ENCODE data around the gene KCNQ1. TPM values are rescaled to one million over a fixed set of nuclear protein-coding genes. Genes with fewer than 3 reads are reported as not detected.

Gene KCNQ1
- total RNA-seq (2016; rRNA removed; fragmentation: Illumina TruSeq; extraction: Trizol) = 0.02 TPM in 1 of 2 replicates, not detected in the other
- not detected in 2 replicates for total RNA-seq (2016; cell fraction: cytosol; rRNA removed; fragmentation: Illumina TruSeq; extraction: Trizol; ENCODE audit: low read depth)
- not detected in 2 replicates for total RNA-seq (2016; cell fraction: insoluble cytoplasmic fraction; rRNA removed; fragmentation: Illumina TruSeq; extraction: Trizol)
- not detected in 2 replicates for total RNA-seq (2016; cell fraction: membrane; rRNA removed; fragmentation: Illumina TruSeq; extraction: Trizol)
- not detected in 2 replicates for total RNA-seq (2016; cell fraction: nucleus; rRNA removed; fragmentation: Illumina TruSeq; extraction: Trizol)
- polyA plus RNA-seq (2011; rRNA removed) = 0.08 and 0.13 TPM in 2 replicates
- polyA plus RNA-seq (2011; cell fraction: cytosol; rRNA removed) = 0.01 TPM in 1 of 2 replicates, not detected in the other
- polyA plus RNA-seq (2011; cell fraction: nucleus; rRNA removed) = 0.09 TPM in 1 of 2 replicates, not detected in the other
- polyA plus RNA-seq (2012) = not detected in 2 replicates
- not detected in 2 replicates for polyA plus RNA-seq (2016; cell fraction: cytosol; fragmentation: Illumina TruSeq; extraction: Trizol; ENCODE audit: low read depth)
- not detected in 2 replicates for polyA plus RNA-seq (2016; cell fraction: insoluble cytoplasmic fraction; fragmentation: Illumina TruSeq; extraction: Trizol; ENCODE audit: low read depth)
- polyA plus RNA-seq (2016; cell fraction: membrane; fragmentation: Illumina TruSeq; extraction: Trizol; ENCODE audit: low read depth) = not detected in 2 replicates
- not detected in 2 replicates for polyA plus RNA-seq (2016; cell fraction: nucleus; fragmentation: Illumina TruSeq; extraction: Trizol; ENCODE audit: insufficient read depth, low read depth)
- 0.06 and 1.8 TPM in 2 replicates for polyA minus RNA-seq (2011; rRNA and poly(A)+ RNA removed; ENCODE audit: low replicate concordance)
- not detected in 2 replicates for polyA minus RNA-seq (2011; cell fraction: cytosol; rRNA and poly(A)+ RNA removed)
- polyA minus RNA-seq (2011; cell fraction: nucleus; rRNA and poly(A)+ RNA removed) = 0.26 TPM in 1 of 2 replicates, not detected in the other
- Bru-seq, nascent RNA = percentile 19 among the genes with signal in this experiment
- percentile 11 among the genes with signal in this experiment for BruChase-seq, experiment 1, labeled RNA remaining after a 6-hour chase
- percentile 13 among the genes with signal in this experiment for BruChase-seq, experiment 2, labeled RNA remaining after a 2-hour chase
- long read RNA-seq, experiment 1, partial matches to known transcripts = 0 of 4 reads
- long read RNA-seq, experiment 1, other reads (novel, unspliced or antisense) = 4 of 4 reads
- long read RNA-seq, experiment 2, partial matches to known transcripts = 0 of 1 reads
- long read RNA-seq, experiment 2, other reads (novel, unspliced or antisense) = 1 of 1 reads

GRCh38 chr11:2444821-2445745 is at the start of gene KCNQ1:
TSS of gene KCNQ1 (plus strand) at chr11:2445008. CDS start at chr11:2445099, 91 bp downstream.
- Histone ChIP-seq H3K4me2 (ENCODE audit: low read depth, low read length) (no peak within 1 kb of the TSS), H3K79me2 (ENCODE audit: insufficient read depth, low read length) (no peaks in the 10 kb centered on the region), H3K9me3 (ENCODE audit: low read length) (no peaks in the 10 kb centered on the region), H3K4me1 (ENCODE audit: insufficient read depth, low read length) (no peaks in the 10 kb centered on the region), H3K36me3 (replicated peaks in 1 of 2; ENCODE audit: control insufficient read depth in 1 of 2, insufficient read depth in 2 of 2, low read length in 2 of 2) (no peaks in the 10 kb centered on the region), H4K20me1 (ENCODE audit: insufficient read depth, low read length) (no peaks in the 10 kb centered on the region), H2AFZ (ENCODE audit: low read length) (no peak within 1 kb of the TSS), H3K27me3 (ENCODE audit: control insufficient read depth in 1 of 2, insufficient read depth in 2 of 2, low read length in 2 of 2) (peaks cover 18 to 69% of the 10 kb centered on the region in 2 experiments; a peak in 4 of 5 replicates), H3K4me3 (replicated peaks in 1 of 3; ENCODE audit: insufficient read depth in 1 of 3, low read depth in 2 of 3, low read length in 3 of 3) (no peak within 1 kb of the TSS), H3K27ac (ENCODE audit: extremely low read length, insufficient read depth, low read length) (no peak within 1 kb of the TSS), H3K9ac (ENCODE audit: insufficient read depth, low read depth, low read length) (no peak within 1 kb of the TSS)
- FAIRE-seq = no peak
- POLR2A ChIA-PET = no interaction called here
- WGBS (ENCODE audit: low lambda C conversion rate) = 45% methylated on average over 24 of the region's 116 CpGs
- CTCF ChIA-PET (ENCODE audit: low intra/inter-chr PET ratio, low total read pairs) = no interaction called here
- in situ Hi-C loops (cut with HindIII; ENCODE audit: extremely low pct_ligation_motif_present, low pct_unique_long_range_greater_than_20kb) (no loop called here), intact Hi-C loops (cut with micrococcal nuclease; ENCODE audit: unreplicated experiment) (no loop called here)
- ATAC-seq = peak; percentile 18; the same call in 1 of the 3 replicates
- no TSS peak for BruUV-seq (replicated peaks)
- DNase-seq (ENCODE audit: low spot score) = no peak
- TF ChIP-seq ZNF556 (CRISPR knock-in tag; IDR thresholded peaks at IDR 0.05; ENCODE audit: borderline replicate concordance) (no peak), CREBL2 (CRISPR knock-in tag; IDR thresholded peaks at IDR 0.05; ENCODE audit: borderline replicate concordance) (no peak), CBX1 (IDR thresholded peaks at IDR 0.05; ENCODE audit: low read depth) (no peak), MAFF (IDR thresholded peaks at IDR 0.05; ENCODE audit: low read depth, low read length) (no peak), RFX5 (IDR thresholded peaks at IDR 0.05; ENCODE audit: low read depth, low read length) (no peak), JUN (CRISPR knock-in tag; IDR thresholded peaks at IDR 0.05) (no peak), PITX1 (CRISPR knock-in tag; IDR thresholded peaks at IDR 0.05) (no peak), ZNF343 (CRISPR knock-in tag; IDR thresholded peaks at IDR 0.05) (no peak), RAD21 (CRISPR knock-in tag; IDR thresholded peaks at IDR 0.05) (no peak), SSRP1 (CRISPR knock-in tag; IDR thresholded peaks at IDR 0.05) (no peak), ZNF180 (CRISPR knock-in tag; IDR thresholded peaks at IDR 0.05; ENCODE audit: borderline replicate concordance, low read depth) (no peak), ZNF646 (CRISPR knock-in tag; IDR thresholded peaks at IDR 0.05) (no peak)

Data from HepG2 (cell line).